Smooth muscle cell (in vitro differentiated cells): ENCODE results near the gene HECA. TPM values are rescaled to one million over a fixed set of nuclear protein-coding genes. Genes with fewer than 3 reads are reported as not detected.
A peak's percentile ranks its signal among the peaks of the same experiment; 100 is the strongest.
"Not testable (repeated sequence)": the region's sequence is repeated elsewhere in the genome, so short reads cannot be mapped to it uniquely, and the experiment has no call there.

Experiments
- DNase-seq: peaks from one replicate; lab custom pipeline; 2025; ENCODE audit not compliant: unreplicated experiment; lab: John Stamatoyannopoulos, UW
- H2AFZ ChIP-seq: fragments of 200-600 bp; sonication (generic); 2 replicates; pipeline ENCODE4 v1.6.0; 2016; ENCODE audit warnings: antibody characterized with exemption, low read depth, mild to moderate bottlenecking
- H3F3A ChIP-seq: fragments of 200-600 bp; sonication (generic); 2 replicates; pipeline ENCODE4 v1.6.0; 2017; ENCODE audit warnings: antibody characterized with exemption, low read depth
- H3K27ac ChIP-seq: fragments of 200-600 bp; sonication (generic); 2 replicates; pipeline ENCODE4 v1.5.1; 2016; ENCODE audit warnings: low read depth, mild to moderate bottlenecking
- H3K27me3 ChIP-seq: fragments of 200-600 bp; sonication (generic); 2 replicates; pipeline ENCODE4 v1.6.1; 2016; ENCODE audit warnings: low read depth, mild to moderate bottlenecking
- H3K36me3 ChIP-seq: fragments of 200-600 bp; sonication (generic); 2 replicates; pipeline ENCODE4 v1.5.1; 2016; ENCODE audit warnings: low read depth
- H3K4me1 ChIP-seq: fragments of 200-600 bp; sonication (generic); 2 replicates; pipeline ENCODE4 v1.5.1; 2016; ENCODE audit warnings: low read depth
- H3K4me2 ChIP-seq: fragments of 200-600 bp; sonication (generic); 2 replicates; pipeline ENCODE4 v1.6.0; 2016; ENCODE audit warnings: mild to moderate bottlenecking
- H3K4me3 ChIP-seq: fragments of 200-600 bp; sonication (generic); 2 replicates; pipeline ENCODE4 v1.5.1; 2016; ENCODE audit warnings: mild to moderate bottlenecking
- H3K79me2 ChIP-seq: fragments of 200-600 bp; sonication (generic); 2 replicates; pipeline ENCODE4 v1.6.0; 2016; ENCODE audit warnings: low read depth, mild to moderate bottlenecking
- H3K9ac ChIP-seq: fragments of 200-600 bp; sonication (generic); 2 replicates; pipeline ENCODE4 v1.6.0; 2016; ENCODE audit warnings: low read depth
- H3K9me3 ChIP-seq: fragments of 200-600 bp; sonication (generic); replicated peaks from 2 replicates; pipeline ENCODE4 v1.5.1; 2016; ENCODE audit warnings: low read depth
- H4K20me1 ChIP-seq: fragments of 200-600 bp; sonication (generic); 2 replicates; pipeline ENCODE4 v1.6.0; 2016; ENCODE audit warnings: low read depth
- WGBS: methylation state at CpG from one replicate; pipeline ENCODE4 v1.1.7; 2016; ENCODE audit warnings: low lambda C conversion rate; 5-methylcytosine and 5-hydroxymethylcytosine counted together
- polyA plus RNA-seq: library from polyadenylated mRNA; unstranded; fragments of >200 nt; fragmentation: Nextera tagmentation; extraction: Ambion mirVana; gene quantifications from 2 replicates; pipeline ENCODE4 v1.2.1, GENCODE V29; 2016
- total RNA-seq: library from RNA; depleted of rRNA; stranded (reverse); fragments of >200 nt; gene quantifications from 2 replicates; pipeline ENCODE4 v1.2.3, GENCODE V29; 2014
- TF ChIP-seq, protein P1 (sequence below): fragments of 200-600 bp; sonication (generic); IDR thresholded peaks from 2 replicates; pipeline ENCODE4 v1.5.1; 2017; ENCODE audit warnings: borderline replicate concordance, mild to moderate bottlenecking, antibody characterized with exemption; ENCODE audit not compliant: insufficient read depth, poor library complexity, severe bottlenecking

HECA gene
- total and polyA plus RNA-seq, 2 experiments from 2014 or later, result 7.7 to 19.7 TPM

DNA sequence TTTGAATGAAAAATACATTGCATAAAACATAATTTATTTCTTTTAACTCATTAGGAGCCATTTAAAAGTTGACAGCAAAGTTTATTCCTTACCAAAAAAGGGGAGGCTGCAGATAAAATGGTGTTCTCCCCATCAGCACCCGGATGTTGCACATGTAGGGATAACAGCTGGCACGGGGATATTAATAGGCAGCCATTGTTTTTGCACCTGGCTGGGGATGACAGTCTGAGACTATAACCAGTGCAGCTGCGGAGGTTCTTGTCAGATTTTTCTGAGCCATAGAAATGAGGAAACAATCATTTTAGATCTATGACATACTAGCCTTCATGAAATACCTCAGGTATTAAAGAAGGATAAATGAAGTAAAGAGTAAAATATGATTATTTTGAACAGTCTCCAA, 20.1 kb upstream of the HECA start:
- Histone ChIP-seq H3K36me3 (no peaks in the 10 kb centered on the region), H3K79me2 (no peaks in the 10 kb centered on the region), H3K4me3 (no peak overlapping the region), H3F3A (no peaks in the 10 kb centered on the region), H4K20me1 (no peaks in the 10 kb centered on the region), H3K4me2 (no peak overlapping the region), H3K27me3 (no peaks in the 10 kb centered on the region), H3K9me3 (no peaks in the 10 kb centered on the region), H2AFZ (no peak overlapping the region), H3K9ac (no peak overlapping the region), H3K27ac (no peak overlapping the region), H3K4me1 (peaks cover 3% of the 10 kb centered on the region)
- TF ChIP-seq, protein P1, sequence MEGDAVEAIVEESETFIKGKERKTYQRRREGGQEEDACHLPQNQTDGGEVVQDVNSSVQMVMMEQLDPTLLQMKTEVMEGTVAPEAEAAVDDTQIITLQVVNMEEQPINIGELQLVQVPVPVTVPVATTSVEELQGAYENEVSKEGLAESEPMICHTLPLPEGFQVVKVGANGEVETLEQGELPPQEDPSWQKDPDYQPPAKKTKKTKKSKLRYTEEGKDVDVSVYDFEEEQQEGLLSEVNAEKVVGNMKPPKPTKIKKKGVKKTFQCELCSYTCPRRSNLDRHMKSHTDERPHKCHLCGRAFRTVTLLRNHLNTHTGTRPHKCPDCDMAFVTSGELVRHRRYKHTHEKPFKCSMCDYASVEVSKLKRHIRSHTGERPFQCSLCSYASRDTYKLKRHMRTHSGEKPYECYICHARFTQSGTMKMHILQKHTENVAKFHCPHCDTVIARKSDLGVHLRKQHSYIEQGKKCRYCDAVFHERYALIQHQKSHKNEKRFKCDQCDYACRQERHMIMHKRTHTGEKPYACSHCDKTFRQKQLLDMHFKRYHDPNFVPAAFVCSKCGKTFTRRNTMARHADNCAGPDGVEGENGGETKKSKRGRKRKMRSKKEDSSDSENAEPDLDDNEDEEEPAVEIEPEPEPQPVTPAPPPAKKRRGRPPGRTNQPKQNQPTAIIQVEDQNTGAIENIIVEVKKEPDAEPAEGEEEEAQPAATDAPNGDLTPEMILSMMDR, result no peak
- DNase-seq, result no peak
- WGBS, result 94% methylated on average over 3 of the region's 3 CpGs

DNA sequence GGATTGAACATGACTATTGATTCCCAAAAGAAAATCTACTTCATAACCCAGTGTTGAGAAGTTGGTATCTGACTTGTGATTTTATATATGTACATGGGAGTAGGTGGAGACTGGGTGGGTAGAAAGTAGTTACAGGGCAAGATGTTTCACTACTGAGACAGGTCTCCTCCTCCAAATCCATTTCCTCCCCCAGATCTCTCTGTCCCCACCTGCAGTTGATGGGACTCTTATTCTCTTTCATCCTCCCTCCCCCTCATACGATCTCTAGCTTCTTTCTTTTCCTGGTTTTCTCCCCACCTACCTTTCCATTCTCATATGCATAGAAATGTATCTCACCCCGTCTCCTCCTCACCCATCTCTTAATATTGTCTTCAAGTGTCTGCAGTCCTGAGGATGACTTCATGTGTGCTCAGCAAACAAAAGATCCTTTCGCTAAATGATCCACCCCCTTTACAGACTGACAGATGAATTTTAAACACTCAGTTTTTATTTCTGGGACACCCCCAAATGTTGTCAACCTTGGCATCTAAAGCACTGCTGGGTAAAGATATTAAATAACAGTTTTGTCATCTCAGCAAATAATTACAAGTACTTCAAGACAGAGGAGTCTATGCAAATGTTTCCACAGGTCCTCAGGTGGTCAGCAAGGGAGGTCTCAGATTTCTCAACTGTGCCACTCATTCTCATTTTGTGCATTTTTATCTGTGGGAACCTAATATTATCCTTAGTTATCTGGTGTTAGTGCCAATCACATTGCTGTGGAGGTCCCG, 18.7 kb upstream of the HECA start:
- TF ChIP-seq, protein P1, result no peak
- Histone ChIP-seq H2AFZ (no peak overlapping the region), H3K9me3 (no peaks in the 10 kb centered on the region), H3F3A (no peaks in the 10 kb centered on the region), H3K4me1 (peaks cover 3% of the 10 kb centered on the region), H3K4me2 (no peak overlapping the region), H3K27ac (no peak overlapping the region), H3K27me3 (no peaks in the 10 kb centered on the region), H3K79me2 (no peaks in the 10 kb centered on the region), H3K36me3 (no peaks in the 10 kb centered on the region), H4K20me1 (no peaks in the 10 kb centered on the region), H3K9ac (no peak overlapping the region), H3K4me3 (no peak overlapping the region)
- no peak for DNase-seq
- WGBS, result 87% methylated on average over 4 of the region's 4 CpGs

DNA sequence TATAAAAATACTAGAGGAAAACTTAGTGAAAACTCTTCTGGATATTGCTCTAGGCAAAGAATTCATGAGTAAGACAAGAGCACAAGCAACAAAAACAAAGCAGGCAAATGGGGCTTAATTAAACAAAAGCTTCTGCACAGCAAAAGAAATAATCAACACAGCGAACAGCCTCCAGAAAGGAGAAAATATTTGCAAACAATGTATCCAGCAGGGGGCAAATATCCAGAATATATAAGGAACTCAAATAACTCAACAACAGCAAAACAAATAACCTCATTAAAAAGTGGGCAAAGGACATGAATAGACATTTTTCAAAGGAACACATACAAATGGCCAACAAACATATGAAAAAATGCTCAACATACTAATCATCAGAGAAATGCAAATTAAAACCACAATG, 17.1 kb upstream of the HECA start:
- WGBS, result 88% methylated on average over 1 of the region's 1 CpG
- H3K4me1 ChIP-seq, result peaks cover 3% of the 10 kb centered on the region
- no peak overlapping the region for H3K9ac ChIP-seq
- no peak overlapping the region for H3K4me3 ChIP-seq
- H4K20me1 ChIP-seq, result no peaks in the 10 kb centered on the region
- no peaks in the 10 kb centered on the region for H3K9me3 ChIP-seq
- DNase-seq, result no peak
- H2AFZ ChIP-seq, result no peak overlapping the region
- H3F3A ChIP-seq, result no peaks in the 10 kb centered on the region
- H3K79me2 ChIP-seq, result no peaks in the 10 kb centered on the region
- H3K27ac ChIP-seq, result no peak overlapping the region
- no peaks in the 10 kb centered on the region for H3K36me3 ChIP-seq
- H3K27me3 ChIP-seq, result no peaks in the 10 kb centered on the region
- H3K4me2 ChIP-seq, result no peak overlapping the region
- TF ChIP-seq, protein P1, result peak; percentile 18

DNA sequence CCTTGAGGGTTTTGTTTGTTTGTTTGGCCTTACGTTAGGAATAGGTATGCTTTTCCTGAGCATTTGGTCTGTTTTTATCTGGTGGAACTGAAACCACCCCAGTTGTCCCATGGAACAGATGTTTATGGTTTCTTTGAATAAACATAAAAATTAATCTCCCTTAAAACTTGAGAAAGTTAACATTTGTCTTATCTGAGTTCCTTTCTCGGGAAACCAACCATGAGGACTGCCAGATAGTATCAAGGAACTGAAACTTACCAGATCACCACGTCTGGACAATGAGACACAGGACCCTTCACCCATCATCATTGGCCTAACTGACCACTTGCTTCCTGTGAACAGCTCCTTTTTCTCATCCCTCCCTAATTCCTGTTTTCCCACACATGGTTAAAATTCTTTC, 15.3 kb upstream of the HECA start:
- H3K9ac ChIP-seq, result no peak overlapping the region
- H3K4me1 ChIP-seq, result no peaks in the 10 kb centered on the region
- no peak overlapping the region for H3K4me2 ChIP-seq
- WGBS, result 82% methylated on average over 3 of the region's 3 CpGs
- H3K27me3 ChIP-seq, result no peaks in the 10 kb centered on the region
- H3K36me3 ChIP-seq, result no peaks in the 10 kb centered on the region
- no peak overlapping the region for H3K27ac ChIP-seq
- H3K4me3 ChIP-seq, result no peak overlapping the region
- H4K20me1 ChIP-seq, result no peaks in the 10 kb centered on the region
- no peak for DNase-seq
- H3F3A ChIP-seq, result no peaks in the 10 kb centered on the region
- no peaks in the 10 kb centered on the region for H3K79me2 ChIP-seq
- H2AFZ ChIP-seq, result no peak overlapping the region
- TF ChIP-seq, protein P1, result no peak
- no peaks in the 10 kb centered on the region for H3K9me3 ChIP-seq

DNA sequence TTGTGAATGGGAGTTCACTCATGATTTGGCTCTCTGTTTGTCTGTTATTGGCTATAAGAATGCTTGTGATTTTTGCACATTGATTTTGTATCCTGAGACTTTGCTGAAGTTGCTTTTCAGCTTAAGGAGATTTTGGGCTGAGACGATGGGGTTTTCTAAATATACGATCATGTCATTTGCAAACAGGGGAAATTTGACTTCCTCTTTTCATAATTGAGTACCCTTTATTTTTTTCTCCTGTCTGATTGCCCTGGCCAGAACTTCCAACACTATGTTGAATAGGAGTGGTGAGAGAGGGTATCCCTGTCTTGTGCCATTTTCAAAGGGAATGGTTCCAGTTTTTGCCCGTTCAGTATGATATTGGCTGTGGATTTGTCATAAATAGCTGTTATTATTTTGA, 12.1 kb upstream of the HECA start:
- DNase-seq, H3K36me3 ChIP-seq, H3K9ac ChIP-seq, H3K27ac ChIP-seq, H3K79me2 ChIP-seq, H3K27me3 ChIP-seq, H3K4me1 ChIP-seq, H4K20me1 ChIP-seq, H2AFZ ChIP-seq, H3K9me3 ChIP-seq, H3K4me2 ChIP-seq, H3K4me3 ChIP-seq, H3F3A ChIP-seq: not testable (repeated sequence)
- 81% methylated on average over 3 of the region's 3 CpGs for WGBS
